Stimulated activated CD4-positive, alpha-beta T cell treated with anti-CD3 and anti-CD28 coated beads, Interleukin-4, amount 100 ng/mL, for 24 hours (primary cell): ENCODE measurements around the gene MYO1D.
"Not testable (repeated sequence)": the region's sequence is repeated elsewhere in the genome, so short reads cannot be mapped to it uniquely, and the experiment has no call there.

ENCODE experiments used
- DNase-seq: peaks from one replicate; pipeline ENCODE4 v3.0.0-alpha.2; 2020

Gene MYO1D

GRCh38 chr17:32720671-32721070 lies 156.3 kb downstream of the MYO1D start:
- DNase-seq = no peak

DNA sequence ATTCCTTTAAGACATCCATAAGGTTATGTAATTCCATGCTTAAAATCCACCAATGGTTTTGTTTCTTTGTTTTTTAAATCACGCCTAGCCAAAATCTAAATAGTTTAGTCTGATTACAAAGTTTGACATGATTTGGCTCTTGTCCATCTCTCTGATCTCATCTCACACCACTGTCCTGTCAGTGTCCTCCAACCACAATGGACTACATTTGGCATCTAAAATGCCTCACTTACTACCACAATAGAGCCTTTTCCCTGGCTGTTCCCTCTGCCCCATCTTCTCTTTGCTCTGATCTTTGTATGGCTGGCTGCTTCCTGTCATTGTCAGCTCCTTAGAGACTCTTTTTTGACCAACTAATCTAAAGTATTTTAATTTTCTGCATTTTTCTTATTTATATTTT lies 157.2 kb downstream of the MYO1D start:
- DNase-seq = no peak

DNA sequence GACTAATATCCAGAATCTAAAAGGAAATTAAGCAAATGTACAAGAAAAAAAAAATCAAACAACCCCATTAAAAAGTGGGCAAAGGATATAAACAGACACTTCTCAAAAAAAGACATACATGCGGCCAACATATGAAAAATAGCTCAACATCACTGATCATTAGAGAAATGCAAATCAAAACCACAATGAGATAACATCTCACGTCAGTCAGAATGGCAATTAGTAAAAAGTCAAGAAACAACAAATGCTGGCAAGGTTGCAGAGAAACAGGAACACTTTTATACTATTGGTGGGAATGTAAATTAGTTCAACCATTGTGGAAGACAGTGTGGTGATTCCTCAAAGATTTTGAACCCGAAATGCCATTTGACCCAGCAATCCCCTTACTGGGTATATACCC lies 162.0 kb downstream of the MYO1D start:
- DNase-seq = not testable (repeated sequence)

DNA sequence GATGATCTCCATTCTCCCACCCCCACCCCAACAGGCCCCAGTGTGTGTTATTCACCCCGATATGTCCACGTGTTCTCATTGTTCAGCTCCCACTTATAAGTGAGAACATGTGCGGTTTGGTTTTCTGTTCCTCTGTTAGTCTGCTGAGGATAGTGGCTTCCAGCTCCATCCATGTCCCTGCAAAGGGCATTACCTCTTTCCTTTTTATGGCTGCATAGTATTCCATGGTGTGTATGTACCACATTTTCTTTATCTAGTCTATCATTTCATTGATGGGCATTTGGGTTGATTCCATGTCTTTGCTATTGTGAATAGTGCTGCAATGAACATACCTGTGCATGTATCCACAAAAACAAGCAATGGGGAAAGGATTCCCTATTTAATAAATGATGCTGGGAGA lies 162.7 kb downstream of the MYO1D start:
- DNase-seq = not testable (repeated sequence)

DNA sequence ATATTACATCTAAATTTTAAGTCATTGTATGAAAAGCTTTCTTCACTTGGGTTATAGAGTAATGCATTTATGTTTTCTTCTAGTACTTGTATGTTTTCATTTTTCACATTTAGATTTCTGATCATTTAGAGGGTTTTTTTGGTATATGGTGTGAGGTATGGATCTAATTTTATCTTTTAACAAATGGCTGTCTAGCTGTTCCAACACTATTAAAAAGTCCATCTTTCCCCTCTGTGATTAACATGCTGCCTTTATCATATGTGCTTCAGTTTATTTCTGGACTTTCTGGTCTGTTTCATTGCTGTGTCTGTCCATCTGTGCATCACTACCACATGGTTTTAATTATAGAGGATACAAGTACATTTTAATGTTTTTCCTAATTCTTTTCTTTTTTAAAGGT lies 163.8 kb downstream of the MYO1D start:
- DNase-seq = no peak

DNA sequence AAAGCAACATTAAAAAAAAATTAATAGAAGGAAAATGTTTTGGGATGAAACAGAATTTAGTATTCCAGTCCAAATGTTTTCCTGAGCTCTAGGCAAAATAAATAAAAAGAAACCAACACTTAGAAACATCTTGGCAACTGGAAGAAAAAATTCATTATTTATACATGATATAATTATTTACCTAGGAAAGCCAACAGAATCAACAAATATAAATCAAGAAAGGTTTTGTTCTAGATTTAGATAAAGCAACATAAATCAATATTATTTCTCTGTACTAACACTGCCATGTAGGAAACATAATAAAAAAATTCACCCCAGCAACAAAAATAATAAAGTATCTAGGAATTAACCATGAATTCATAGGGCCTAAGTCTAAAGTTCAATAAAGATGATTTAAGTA lies 167.4 kb downstream of the MYO1D start:
- no peak for DNase-seq

- DNase-seq = no peak
Observed at GRCh38 chr17:32701871-32702270, 175.1 kb downstream of the MYO1D start.

DNA sequence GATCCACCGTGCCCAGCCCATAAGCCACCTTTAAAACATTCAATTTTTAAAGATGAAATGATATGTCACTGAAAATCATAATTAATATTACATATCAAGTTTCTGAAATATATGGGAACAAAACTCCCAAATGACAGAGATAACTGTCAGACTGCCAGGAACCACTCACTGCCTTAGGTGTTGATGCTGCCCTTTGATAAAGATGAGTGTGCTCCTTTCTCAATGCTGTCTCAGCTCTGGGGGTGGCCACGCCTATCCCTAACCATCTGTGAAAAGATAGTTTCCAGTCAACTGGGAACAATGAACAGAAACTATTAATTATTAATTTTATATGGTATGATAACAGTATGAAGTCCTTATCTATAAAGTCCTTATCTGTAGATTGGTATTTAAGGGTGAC lies 177.7 kb downstream of the MYO1D start:
- no peak for DNase-seq

DNA sequence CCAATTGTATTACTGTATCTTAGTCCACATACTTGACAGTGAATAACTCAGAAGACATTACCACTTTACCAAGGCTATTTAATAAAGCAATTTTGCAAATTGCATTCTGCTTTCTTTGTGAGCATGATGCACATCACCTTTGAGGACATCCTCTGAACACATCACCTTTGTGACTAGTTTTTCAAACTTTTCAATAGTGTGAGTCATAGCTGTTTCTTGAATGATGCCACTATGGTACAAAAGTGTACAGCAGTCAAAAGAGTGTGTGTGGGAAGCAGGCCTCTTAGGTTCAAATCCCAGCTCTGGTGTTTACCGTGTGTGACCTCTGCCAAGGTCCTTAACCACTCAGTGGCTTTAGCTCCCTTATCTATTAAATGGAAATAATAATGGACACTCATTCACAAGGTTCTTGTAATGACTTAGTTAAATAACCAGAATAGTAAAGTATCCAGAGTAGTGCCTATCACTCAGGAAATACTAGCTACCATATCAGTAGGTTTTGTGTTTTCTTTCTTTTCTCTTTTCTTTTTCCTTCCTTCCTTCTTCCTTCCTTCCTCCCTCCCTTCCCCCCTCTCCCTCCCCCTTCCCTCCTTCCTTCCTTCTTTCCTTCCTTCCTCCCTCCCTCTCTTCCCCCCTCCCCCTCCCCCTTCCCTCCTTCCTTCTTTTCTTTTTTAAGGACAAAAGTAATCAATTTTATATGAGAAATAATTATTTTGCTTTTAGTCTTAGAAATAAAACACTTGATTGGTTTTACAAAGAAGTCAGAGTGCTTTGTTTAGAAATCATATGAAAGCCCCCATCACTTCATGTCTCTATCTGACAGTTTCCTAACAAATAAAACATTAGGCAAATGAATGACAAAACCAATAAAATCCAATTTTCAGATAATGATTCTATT lies 178.9 kb downstream of the MYO1D start:
- DNase-seq = no peak

GRCh38 chr17:32696426-32696825 lies 180.5 kb downstream of the MYO1D start:
- no peak for DNase-seq

DNA sequence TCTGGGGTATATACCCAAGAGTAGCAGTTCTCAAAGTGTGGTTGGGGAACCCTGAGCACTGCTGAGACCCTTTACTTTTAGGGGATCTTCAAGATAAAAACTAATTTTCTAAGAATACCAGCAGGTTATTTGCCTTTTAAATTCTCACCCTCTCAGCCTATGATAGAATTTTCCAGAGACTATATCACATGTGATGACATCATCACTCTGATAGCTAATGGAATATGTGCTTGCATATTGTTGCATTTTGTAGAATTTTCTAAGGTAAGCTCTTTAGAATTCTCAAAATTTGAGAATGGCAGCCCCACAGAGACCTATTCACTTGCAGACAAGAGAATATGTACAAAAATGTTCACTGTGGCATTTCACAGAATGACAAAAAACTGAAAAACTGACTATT lies 181.1 kb downstream of the MYO1D start:
- DNase-seq = no peak

DNA sequence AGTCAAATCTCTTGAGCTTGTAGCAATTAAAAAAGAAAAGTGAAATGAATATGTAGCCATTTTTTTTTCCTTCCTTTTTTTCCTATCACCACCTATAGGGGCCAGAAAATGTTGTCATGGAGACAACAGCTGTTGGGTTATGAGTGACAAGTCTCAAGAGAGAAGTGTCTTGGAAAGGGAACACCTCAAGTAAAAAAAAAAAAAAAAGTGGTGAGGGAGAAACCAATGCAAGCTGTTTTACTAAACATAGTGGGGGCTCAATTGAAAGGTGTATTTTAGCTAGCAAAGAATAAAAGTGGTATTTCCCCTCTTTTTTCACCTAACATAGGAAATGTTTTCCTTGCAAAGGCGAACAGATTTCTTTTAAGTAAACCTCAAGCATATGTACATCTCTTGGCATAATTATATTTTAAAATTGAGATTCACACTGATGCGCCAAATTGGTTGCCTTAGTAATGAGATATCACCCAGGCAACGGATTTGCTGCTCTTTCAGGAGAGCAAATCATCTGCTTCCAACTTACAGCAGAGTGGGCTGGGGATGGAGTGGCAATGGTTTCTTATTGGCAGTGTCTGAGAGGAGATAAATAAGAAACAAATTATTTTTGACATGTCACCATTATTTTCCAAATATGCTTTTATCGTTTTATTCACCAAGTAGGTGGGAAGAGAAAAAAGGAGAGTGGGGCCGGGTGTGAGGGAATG lies 183.6 kb downstream of the MYO1D start:
- no peak for DNase-seq

DNA sequence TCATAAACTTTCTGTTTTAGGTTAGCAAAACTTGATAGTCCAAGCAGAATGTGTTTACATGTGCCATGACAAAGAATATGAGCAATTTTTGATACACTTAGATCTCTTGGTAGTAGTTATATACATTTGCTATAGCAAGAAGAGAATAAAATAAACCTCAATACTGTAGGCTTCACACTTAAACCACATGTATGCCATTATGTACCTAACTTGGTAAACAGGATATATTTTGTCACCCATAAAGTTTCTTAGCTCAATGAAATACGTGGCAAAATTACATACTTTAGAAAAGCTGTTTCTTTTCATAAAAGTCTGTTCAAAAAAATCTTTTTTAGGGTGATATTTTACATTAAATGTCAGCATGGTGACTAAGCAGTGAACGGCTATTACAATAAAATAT lies 184.7 kb downstream of the MYO1D start:
- no peak for DNase-seq

GRCh38 chr17:32689348-32689747 lies 187.6 kb downstream of the MYO1D start:
- DNase-seq = no peak

DNA sequence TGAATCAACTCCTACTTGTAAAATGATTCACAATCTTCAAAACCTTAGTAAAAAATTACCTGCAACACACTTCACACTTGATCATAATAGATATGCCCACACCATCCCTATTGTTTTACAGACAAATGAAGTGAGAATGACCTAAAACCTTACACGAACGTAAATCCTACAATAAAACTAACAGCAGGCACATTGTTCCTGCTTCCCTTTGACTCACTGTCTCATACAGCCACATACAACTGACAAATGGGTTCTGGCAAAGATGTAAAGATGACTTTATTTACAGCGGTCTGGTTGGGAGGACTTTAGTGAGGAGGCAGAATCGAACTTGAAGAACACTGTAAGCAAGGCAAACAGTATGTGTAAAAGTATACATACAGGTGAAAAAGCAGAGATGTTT lies 188.7 kb downstream of the MYO1D start:
- no peak for DNase-seq

- no peak for DNase-seq
Observed at GRCh38 chr17:32684087-32684958, 192.6 kb downstream of the MYO1D start.

- no peak for DNase-seq
Observed at GRCh38 chr17:32673964-32674363, 203.0 kb downstream of the MYO1D start.

- DNase-seq = no peak
Observed at GRCh38 chr17:32672711-32673110, 204.2 kb downstream of the MYO1D start.

GRCh38 chr17:32671896-32672295 lies 205.0 kb downstream of the MYO1D start:
- no peak for DNase-seq

DNA sequence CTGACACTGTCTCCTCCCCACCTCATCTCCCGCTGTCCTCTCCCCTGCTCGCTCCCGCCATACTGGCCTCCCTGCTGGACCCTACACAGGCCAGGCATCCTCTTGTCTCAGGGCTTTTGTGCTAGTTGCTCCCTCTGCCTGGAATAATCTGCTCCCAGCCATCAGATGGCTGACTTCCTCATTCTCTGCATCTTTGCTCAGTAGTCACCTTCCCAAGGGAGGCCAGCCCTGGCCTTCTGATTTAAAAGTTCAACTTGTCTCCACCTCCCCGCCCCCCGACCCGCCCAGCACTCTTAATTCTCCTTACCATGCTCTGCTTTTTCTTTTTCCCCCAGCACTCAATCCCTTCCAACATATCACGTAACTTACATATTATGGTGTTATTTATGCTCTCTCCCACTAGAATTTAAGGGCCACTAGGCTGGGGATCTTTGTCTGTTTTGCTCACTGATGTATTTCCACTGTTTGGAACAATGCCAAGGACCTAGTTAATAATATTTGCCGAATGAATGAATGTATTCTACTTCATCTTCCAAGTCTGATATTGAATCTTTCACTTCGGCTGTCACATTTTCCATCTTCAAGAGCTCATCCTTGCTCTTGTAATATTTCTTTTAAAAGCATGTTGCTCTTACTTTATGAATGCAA lies 211.9 kb downstream of the MYO1D start:
- DNase-seq = no peak

DNA sequence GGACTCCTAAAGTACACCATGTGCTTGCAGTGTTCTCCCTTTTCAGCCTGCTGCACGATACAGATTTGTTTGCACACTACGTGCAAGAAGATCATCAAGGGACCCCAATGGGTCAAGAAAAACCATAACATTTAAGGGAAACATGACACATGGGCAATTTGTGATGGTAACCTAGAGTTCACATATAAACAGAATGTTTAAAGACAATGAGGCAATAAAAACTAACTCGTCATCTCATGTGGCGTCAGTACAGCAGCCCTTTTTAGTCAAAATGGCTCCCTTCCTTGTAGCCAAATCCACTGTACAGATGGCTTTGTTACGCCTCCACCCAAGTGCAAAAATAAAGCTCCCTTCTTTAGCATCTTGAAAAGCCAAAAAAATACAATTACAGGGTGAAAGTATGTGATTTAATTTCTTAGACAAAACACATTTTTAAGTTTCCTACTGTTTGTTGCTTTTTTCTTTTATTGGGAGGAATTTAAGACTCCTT lies 216.4 kb downstream of the MYO1D start:
- DNase-seq = no peak

DNA sequence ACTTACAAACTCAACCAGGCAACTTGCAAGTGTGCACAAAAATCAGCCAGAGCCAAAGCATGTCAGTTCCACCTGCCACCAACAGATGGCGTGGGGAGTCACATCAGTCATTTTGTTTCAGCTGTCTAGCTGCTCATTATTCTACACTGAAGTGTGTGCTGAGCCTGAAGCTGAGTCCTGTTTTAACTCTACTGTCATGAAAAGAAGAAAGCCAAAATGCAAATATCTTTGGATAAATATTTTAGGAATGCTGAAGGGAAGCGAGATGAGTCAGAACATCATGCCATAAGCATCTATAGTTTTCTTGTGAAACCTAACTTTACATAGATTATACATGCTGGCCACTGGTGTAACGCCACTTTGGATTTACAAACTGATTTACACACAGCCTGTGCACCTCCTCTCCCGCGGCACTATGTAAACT lies 217.5 kb downstream of the MYO1D start:
- peak; percentile 68 for DNase-seq
